ENCODE results near the gene CHRNA3.

- TF ChIP-seq CTCF (IDR thresholded peaks at IDR 0.05) (no peak), POLR2A (IDR thresholded peaks at IDR 0.05) (no peak), POLR2AphosphoS5 (IDR thresholded peaks at IDR 0.05) (no peak)
These were observed 1.5 kb downstream of the CHRNA3 start for GRCh38 chr15:78619022-78619950.
